ENCODE results near the gene TNNC1. TPM values are rescaled to one million over a fixed set of nuclear protein-coding genes. Genes with fewer than 3 reads are reported as not detected.

TNNC1 gene
- total RNA-seq, 1 experiment from 2014 or later, result 5.6 TPM

- Histone ChIP-seq H3K18ac (ENCODE audit: insufficient read length, low read depth, low read length) (no peak overlapping the region), H2BK15ac (ENCODE audit: low read depth, low read length) (no peak overlapping the region), H2AK5ac (ENCODE audit: insufficient read length, low read length) (no peak overlapping the region), H4K20me1 (ENCODE audit: control insufficient read depth, insufficient read depth, insufficient read length) (no peaks in the 10 kb centered on the region), H3T11ph (ENCODE audit: low read length) (no peak overlapping the region), H4K5ac (ENCODE audit: insufficient read length, low read depth, low read length) (no peak overlapping the region), H2BK20ac (ENCODE audit: low read depth, low read length, poor library complexity, severe bottlenecking) (no peak overlapping the region), H3K79me2 (ENCODE audit: insufficient read depth, low read length) (no peaks in the 10 kb centered on the region), H3K4me2 (ENCODE audit: insufficient read depth, insufficient read length, low read length) (no peak overlapping the region), H3K23me2 (ENCODE audit: insufficient read length, low read depth, low read length, poor library complexity, severe bottlenecking) (no peaks in the 10 kb centered on the region), H2AFZ (ENCODE audit: low read length) (no peak overlapping the region), H4K91ac (ENCODE audit: insufficient read length, low read depth, low read length) (no peak overlapping the region), H3K79me1 (ENCODE audit: insufficient read depth, low read depth, low read length, poor library complexity, severe bottlenecking) (no peaks in the 10 kb centered on the region), H3K27me3 (ENCODE audit: insufficient read depth, low read length) (no peaks in the 10 kb centered on the region), H3K14ac (ENCODE audit: insufficient read depth, low read length) (no peak overlapping the region), H3K4ac (ENCODE audit: low read depth, low read length) (no peak overlapping the region), H3K9ac (ENCODE audit: extremely low read depth, insufficient read length, low read length) (no peak overlapping the region), H2BK120ac (ENCODE audit: low read depth, low read length, poor library complexity, severe bottlenecking) (no peak overlapping the region), H4K8ac (replicated peaks; ENCODE audit: insufficient read length, low read depth, low read length) (no peak overlapping the region), H3K9me3 (ENCODE audit: control insufficient read depth, low read depth, low read length) (no peaks in the 10 kb centered on the region), H2BK12ac (ENCODE audit: insufficient read length, low read depth, low read length) (no peak overlapping the region), H3K56ac (ENCODE audit: insufficient read length, low read depth, low read length) (no peak overlapping the region), H3K23ac (ENCODE audit: insufficient read length, low read depth, low read length) (no peak overlapping the region), H3K4me1 (ENCODE audit: insufficient read depth, low read length) (no peaks in the 10 kb centered on the region), H2BK5ac (ENCODE audit: insufficient read length, low read length) (no peak overlapping the region), H3K27ac (ENCODE audit: insufficient read length, low read depth, low read length) (no peak overlapping the region)
- Mint-ChIP-seq H3K27ac (no peak overlapping the region; a peak in 1 of 7 replicates), H3K9me3 (no peaks in the 10 kb centered on the region), H3K4me3 (no peak overlapping the region), H3K36me3 (ENCODE audit: insufficient read depth in 1 of 3, low read depth in 3 of 3) (no peaks in the 10 kb centered on the region; a peak in 1 of 7 replicates), H3K27me3 (ENCODE audit: low read depth) (peaks cover 4% of the 10 kb centered on the region), H3K4me1 (peaks cover 5 to 11% of the 10 kb centered on the region in 2 experiments; a peak in 3 of 4 replicates)
- WGBS (ENCODE audit: extremely low coverage, insufficient read length, low lambda C conversion rate), result no CpG with 5 or more reads among the region's 18 CpGs
- TF ChIP-seq CTCF (conservative IDR thresholded peaks at IDR 0.05), result no peak
- DNase-seq, result peak; percentile 18
These were observed 12.0 kb downstream of the TNNC1 start for GRCh38 chr3:52441772-52442332.
